Measurements from ENCODE around the gene ACTRT2. TPM values are rescaled to one million over a fixed set of nuclear protein-coding genes. Genes with fewer than 3 reads are reported as not detected.

Gene ACTRT2
- total and polyA plus RNA-seq, 2 experiments from 2014 or later = not detected

DNA sequence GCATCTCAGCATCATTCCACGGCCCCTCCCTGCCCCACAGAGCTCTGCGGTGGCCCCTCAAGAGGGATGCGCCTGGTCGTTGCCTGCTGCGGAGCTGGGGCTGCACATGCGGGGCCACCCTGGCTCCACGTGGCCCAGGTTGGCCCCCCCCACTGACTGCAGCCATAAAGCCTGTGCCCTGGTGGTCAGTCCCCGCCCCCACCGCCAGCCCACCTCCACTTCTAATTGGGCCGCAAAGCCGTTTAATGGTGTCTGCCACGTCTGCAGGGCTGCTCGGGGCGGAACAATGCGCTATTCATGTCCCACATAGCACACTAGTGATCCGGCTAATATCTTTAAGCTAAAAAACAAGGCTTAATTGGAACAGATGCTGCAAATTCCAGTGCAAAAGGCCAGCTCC, 33.5 kb upstream of the ACTRT2 start (continued):
- TF ChIP-seq, protein P1, sequence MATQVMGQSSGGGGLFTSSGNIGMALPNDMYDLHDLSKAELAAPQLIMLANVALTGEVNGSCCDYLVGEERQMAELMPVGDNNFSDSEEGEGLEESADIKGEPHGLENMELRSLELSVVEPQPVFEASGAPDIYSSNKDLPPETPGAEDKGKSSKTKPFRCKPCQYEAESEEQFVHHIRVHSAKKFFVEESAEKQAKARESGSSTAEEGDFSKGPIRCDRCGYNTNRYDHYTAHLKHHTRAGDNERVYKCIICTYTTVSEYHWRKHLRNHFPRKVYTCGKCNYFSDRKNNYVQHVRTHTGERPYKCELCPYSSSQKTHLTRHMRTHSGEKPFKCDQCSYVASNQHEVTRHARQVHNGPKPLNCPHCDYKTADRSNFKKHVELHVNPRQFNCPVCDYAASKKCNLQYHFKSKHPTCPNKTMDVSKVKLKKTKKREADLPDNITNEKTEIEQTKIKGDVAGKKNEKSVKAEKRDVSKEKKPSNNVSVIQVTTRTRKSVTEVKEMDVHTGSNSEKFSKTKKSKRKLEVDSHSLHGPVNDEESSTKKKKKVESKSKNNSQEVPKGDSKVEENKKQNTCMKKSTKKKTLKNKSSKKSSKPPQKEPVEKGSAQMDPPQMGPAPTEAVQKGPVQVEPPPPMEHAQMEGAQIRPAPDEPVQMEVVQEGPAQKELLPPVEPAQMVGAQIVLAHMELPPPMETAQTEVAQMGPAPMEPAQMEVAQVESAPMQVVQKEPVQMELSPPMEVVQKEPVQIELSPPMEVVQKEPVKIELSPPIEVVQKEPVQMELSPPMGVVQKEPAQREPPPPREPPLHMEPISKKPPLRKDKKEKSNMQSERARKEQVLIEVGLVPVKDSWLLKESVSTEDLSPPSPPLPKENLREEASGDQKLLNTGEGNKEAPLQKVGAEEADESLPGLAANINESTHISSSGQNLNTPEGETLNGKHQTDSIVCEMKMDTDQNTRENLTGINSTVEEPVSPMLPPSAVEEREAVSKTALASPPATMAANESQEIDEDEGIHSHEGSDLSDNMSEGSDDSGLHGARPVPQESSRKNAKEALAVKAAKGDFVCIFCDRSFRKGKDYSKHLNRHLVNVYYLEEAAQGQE (IDR thresholded peaks at IDR 0.05; ENCODE audit: unreplicated experiment) = no peak
- TF ChIP-seq POLR2AphosphoS5 (IDR thresholded peaks at IDR 0.05; ENCODE audit: low read depth) = no peak

DNA sequence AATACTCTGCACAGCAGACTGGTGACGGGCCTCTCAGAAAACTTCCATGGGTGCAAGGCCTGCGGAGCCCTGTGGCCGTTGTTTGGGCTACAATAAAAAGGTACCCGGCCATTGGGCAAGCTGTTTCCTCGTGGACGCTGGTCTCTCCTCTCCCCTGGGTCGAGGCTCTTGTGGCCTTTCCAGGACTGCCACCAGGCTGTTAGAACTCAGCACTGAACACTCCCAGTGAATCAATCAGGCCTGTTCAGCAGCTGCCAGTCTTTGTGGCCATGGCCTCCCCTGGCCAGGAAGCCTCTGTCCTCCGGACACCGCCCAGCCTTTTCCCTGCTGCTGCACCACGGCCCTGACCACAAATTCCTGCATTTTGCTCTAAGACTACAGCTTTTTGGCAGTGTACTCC, 33.0 kb upstream of the ACTRT2 start:
- Histone ChIP-seq H4K20me1 (replicated peaks; ENCODE audit: insufficient read depth) (no peaks in the 10 kb centered on the region), H3K4me1 (ENCODE audit: insufficient read depth) (no peaks in the 10 kb centered on the region), H3F3A (replicated peaks; ENCODE audit: low read depth) (no peaks in the 10 kb centered on the region), H3K27me3 (ENCODE audit: insufficient read depth) (no peaks in the 10 kb centered on the region), H2AFZ (no peak overlapping the region), H3K27ac (ENCODE audit: low read depth) (no peak overlapping the region), H3K4me3 (no peak overlapping the region), H3K79me2 (replicated peaks; ENCODE audit: insufficient read depth) (no peaks in the 10 kb centered on the region), H3K4me2 (no peak overlapping the region), H3K9me2 (ENCODE audit: insufficient read depth) (no peaks in the 10 kb centered on the region), H3K36me3 (ENCODE audit: insufficient read depth) (no peaks in the 10 kb centered on the region)
- ATAC-seq = no peak
- no peak for DNase-seq (ENCODE audit: low spot score)
- Mint-ChIP-seq H3K36me3 (ENCODE audit: low read depth) (peaks cover 22% of the 10 kb centered on the region), H3K27ac (no peak overlapping the region), H3K27me3 (ENCODE audit: insufficient read depth, low read depth, poor library complexity) (peaks cover 3% of the 10 kb centered on the region), H3K4me3 (no peak overlapping the region), H3K9me3 (peaks cover 72% of the 10 kb centered on the region), H3K4me1 (no peaks in the 10 kb centered on the region)
- TF ChIP-seq EZH2 (IDR thresholded peaks at IDR 0.05; ENCODE audit: low read depth, unreplicated experiment) (no peak), EZH2phosphoT487 (IDR thresholded peaks at IDR 0.05; ENCODE audit: unreplicated experiment) (no peak), ZNF114 (CRISPR knock-in tag; IDR thresholded peaks at IDR 0.05) (no peak), ZNF331 (CRISPR knock-in tag; IDR thresholded peaks at IDR 0.05; ENCODE audit: low read depth) (no peak), POLR2AphosphoS5 (IDR thresholded peaks at IDR 0.05; ENCODE audit: low read depth) (no peak), CREB1 (CRISPR knock-in tag; IDR thresholded peaks at IDR 0.05; ENCODE audit: low read depth) (no peak), STAT1 (IDR thresholded peaks at IDR 0.05; ENCODE audit: unreplicated experiment) (no peak), NANOG (IDR thresholded peaks at IDR 0.05; ENCODE audit: borderline replicate concordance) (no peak), JUNB (IDR thresholded peaks at IDR 0.05; ENCODE audit: unreplicated experiment) (no peak)
- TF ChIP-seq, protein P2, sequence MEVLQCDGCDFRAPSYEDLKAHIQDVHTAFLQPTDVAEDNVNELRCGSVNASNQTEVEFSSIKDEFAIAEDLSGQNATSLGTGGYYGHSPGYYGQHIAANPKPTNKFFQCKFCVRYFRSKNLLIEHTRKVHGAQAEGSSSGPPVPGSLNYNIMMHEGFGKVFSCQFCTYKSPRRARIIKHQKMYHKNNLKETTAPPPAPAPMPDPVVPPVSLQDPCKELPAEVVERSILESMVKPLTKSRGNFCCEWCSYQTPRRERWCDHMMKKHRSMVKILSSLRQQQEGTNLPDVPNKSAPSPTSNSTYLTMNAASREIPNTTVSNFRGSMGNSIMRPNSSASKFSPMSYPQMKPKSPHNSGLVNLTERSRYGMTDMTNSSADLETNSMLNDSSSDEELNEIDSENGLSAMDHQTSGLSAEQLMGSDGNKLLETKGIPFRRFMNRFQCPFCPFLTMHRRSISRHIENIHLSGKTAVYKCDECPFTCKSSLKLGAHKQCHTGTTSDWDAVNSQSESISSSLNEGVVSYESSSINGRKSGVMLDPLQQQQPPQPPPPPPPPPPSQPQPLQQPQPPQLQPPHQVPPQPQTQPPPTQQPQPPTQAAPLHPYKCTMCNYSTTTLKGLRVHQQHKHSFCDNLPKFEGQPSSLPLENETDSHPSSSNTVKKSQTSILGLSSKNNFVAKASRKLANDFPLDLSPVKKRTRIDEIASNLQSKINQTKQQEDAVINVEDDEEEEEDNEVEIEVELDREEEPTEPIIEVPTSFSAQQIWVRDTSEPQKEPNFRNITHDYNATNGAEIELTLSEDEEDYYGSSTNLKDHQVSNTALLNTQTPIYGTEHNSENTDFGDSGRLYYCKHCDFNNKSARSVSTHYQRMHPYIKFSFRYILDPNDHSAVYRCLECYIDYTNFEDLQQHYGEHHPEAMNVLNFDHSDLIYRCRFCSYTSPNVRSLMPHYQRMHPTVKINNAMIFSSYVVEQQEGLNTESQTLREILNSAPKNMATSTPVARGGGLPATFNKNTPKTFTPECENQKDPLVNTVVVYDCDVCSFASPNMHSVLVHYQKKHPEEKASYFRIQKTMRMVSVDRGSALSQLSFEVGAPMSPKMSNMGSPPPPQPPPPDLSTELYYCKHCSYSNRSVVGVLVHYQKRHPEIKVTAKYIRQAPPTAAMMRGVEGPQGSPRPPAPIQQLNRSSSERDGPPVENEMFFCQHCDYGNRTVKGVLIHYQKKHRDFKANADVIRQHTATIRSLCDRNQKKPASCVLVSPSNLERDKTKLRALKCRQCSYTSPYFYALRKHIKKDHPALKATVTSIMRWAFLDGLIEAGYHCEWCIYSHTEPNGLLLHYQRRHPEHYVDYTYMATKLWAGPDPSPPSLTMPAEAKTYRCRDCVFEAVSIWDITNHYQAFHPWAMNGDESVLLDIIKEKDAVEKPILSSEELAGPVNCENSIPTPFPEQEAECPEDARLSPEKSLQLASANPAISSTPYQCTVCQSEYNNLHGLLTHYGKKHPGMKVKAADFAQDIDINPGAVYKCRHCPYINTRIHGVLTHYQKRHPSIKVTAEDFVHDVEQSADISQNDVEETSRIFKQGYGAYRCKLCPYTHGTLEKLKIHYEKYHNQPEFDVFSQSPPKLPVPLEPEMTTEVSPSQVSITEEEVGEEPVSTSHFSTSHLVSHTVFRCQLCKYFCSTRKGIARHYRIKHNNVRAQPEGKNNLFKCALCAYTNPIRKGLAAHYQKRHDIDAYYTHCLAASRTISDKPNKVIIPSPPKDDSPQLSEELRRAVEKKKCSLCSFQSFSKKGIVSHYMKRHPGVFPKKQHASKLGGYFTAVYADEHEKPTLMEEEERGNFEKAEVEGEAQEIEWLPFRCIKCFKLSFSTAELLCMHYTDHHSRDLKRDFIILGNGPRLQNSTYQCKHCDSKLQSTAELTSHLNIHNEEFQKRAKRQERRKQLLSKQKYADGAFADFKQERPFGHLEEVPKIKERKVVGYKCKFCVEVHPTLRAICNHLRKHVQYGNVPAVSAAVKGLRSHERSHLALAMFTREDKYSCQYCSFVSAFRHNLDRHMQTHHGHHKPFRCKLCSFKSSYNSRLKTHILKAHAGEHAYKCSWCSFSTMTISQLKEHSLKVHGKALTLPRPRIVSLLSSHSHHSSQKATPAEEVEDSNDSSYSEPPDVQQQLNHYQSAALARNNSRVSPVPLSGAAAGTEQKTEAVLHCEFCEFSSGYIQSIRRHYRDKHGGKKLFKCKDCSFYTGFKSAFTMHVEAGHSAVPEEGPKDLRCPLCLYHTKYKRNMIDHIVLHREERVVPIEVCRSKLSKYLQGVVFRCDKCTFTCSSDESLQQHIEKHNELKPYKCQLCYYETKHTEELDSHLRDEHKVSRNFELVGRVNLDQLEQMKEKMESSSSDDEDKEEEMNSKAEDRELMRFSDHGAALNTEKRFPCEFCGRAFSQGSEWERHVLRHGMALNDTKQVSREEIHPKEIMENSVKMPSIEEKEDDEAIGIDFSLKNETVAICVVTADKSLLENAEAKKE (CRISPR knock-in tag; IDR thresholded peaks at IDR 0.05) = no peak
- TF ChIP-seq, protein P3, sequence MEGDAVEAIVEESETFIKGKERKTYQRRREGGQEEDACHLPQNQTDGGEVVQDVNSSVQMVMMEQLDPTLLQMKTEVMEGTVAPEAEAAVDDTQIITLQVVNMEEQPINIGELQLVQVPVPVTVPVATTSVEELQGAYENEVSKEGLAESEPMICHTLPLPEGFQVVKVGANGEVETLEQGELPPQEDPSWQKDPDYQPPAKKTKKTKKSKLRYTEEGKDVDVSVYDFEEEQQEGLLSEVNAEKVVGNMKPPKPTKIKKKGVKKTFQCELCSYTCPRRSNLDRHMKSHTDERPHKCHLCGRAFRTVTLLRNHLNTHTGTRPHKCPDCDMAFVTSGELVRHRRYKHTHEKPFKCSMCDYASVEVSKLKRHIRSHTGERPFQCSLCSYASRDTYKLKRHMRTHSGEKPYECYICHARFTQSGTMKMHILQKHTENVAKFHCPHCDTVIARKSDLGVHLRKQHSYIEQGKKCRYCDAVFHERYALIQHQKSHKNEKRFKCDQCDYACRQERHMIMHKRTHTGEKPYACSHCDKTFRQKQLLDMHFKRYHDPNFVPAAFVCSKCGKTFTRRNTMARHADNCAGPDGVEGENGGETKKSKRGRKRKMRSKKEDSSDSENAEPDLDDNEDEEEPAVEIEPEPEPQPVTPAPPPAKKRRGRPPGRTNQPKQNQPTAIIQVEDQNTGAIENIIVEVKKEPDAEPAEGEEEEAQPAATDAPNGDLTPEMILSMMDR (conservative IDR thresholded peaks at IDR 0.05; ENCODE audit: low read depth in 2 of 2) = no peak

Measured in GM23338 (cell line).